Measurements from ENCODE around the gene MTHFD2L. TPM values are rescaled to one million over a fixed set of nuclear protein-coding genes. Genes with fewer than 3 reads are reported as not detected.

The MTHFD2L gene
- total and polyA plus RNA-seq, 9 of the 15 experiments (the other 6 are each of a cell fraction or from before 2014, with no cell fraction given), result 10.0 to 39.0 (median 26.0) TPM

DNA sequence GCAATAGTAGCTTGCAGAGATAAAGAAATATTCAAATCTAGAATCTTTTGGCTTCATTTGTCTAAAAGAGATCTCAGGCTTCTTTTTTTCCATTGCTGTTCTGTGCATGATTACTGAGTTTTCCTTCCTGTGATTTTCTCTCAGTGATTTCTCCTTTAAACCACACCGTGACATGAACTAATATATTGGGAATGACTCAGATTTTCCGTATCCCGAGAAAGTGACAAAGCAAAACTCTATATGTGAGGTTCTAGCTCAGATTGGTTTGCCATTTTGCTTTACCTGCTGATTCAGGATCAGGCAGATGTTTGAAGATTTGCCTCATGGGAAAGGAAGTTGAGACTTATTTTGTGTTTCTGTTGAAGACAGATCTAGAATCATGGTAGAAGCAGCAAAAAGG is 59.4 kb downstream of the MTHFD2L start (continued):
- TF ChIP-seq, protein P1, sequence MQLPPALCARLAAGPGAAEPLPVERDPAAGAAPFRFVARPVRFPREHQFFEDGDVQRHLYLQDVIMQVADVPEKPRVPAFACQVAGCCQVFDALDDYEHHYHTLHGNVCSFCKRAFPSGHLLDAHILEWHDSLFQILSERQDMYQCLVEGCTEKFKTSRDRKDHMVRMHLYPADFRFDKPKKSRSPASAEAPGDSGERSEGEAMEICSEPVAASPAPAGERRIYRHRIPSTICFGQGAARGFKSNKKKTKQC (CRISPR knock-in tag; IDR thresholded peaks at IDR 0.05), result no peak
- TF ChIP-seq NCOA4 (IDR thresholded peaks at IDR 0.05; ENCODE audit: partially characterized antibody) (no peak), ZNF431 (CRISPR knock-in tag; IDR thresholded peaks at IDR 0.05) (no peak), GATA2 (CRISPR knock-in tag; IDR thresholded peaks at IDR 0.05) (no peak), MTA2 (IDR thresholded peaks at IDR 0.05; ENCODE audit: low read depth) (0 out of 2 replicates have a peak, but pooled peaks have one; percentile 8), RCOR1 (IDR thresholded peaks at IDR 0.05; ENCODE audit: borderline replicate concordance in 1 of 2, low read depth in 2 of 2, low read length in 2 of 2) (peak in 1 of 2 experiments; percentile 78; a peak in 1 of 4 replicates), BACH1 (tag; IDR thresholded peaks at IDR 0.05) (peak; percentile 91; the same call in 1 of the 2 replicates), ZNF165 (CRISPR knock-in tag; IDR thresholded peaks at IDR 0.05; ENCODE audit: borderline replicate concordance) (no peak)
- TF ChIP-seq, protein P2, sequence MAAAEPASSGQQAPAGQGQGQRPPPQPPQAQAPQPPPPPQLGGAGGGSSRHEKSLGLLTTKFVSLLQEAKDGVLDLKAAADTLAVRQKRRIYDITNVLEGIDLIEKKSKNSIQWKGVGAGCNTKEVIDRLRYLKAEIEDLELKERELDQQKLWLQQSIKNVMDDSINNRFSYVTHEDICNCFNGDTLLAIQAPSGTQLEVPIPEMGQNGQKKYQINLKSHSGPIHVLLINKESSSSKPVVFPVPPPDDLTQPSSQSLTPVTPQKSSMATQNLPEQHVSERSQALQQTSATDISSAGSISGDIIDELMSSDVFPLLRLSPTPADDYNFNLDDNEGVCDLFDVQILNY (CRISPR knock-in tag; IDR thresholded peaks at IDR 0.05), result no peak
- TF ChIP-seq, protein P3, sequence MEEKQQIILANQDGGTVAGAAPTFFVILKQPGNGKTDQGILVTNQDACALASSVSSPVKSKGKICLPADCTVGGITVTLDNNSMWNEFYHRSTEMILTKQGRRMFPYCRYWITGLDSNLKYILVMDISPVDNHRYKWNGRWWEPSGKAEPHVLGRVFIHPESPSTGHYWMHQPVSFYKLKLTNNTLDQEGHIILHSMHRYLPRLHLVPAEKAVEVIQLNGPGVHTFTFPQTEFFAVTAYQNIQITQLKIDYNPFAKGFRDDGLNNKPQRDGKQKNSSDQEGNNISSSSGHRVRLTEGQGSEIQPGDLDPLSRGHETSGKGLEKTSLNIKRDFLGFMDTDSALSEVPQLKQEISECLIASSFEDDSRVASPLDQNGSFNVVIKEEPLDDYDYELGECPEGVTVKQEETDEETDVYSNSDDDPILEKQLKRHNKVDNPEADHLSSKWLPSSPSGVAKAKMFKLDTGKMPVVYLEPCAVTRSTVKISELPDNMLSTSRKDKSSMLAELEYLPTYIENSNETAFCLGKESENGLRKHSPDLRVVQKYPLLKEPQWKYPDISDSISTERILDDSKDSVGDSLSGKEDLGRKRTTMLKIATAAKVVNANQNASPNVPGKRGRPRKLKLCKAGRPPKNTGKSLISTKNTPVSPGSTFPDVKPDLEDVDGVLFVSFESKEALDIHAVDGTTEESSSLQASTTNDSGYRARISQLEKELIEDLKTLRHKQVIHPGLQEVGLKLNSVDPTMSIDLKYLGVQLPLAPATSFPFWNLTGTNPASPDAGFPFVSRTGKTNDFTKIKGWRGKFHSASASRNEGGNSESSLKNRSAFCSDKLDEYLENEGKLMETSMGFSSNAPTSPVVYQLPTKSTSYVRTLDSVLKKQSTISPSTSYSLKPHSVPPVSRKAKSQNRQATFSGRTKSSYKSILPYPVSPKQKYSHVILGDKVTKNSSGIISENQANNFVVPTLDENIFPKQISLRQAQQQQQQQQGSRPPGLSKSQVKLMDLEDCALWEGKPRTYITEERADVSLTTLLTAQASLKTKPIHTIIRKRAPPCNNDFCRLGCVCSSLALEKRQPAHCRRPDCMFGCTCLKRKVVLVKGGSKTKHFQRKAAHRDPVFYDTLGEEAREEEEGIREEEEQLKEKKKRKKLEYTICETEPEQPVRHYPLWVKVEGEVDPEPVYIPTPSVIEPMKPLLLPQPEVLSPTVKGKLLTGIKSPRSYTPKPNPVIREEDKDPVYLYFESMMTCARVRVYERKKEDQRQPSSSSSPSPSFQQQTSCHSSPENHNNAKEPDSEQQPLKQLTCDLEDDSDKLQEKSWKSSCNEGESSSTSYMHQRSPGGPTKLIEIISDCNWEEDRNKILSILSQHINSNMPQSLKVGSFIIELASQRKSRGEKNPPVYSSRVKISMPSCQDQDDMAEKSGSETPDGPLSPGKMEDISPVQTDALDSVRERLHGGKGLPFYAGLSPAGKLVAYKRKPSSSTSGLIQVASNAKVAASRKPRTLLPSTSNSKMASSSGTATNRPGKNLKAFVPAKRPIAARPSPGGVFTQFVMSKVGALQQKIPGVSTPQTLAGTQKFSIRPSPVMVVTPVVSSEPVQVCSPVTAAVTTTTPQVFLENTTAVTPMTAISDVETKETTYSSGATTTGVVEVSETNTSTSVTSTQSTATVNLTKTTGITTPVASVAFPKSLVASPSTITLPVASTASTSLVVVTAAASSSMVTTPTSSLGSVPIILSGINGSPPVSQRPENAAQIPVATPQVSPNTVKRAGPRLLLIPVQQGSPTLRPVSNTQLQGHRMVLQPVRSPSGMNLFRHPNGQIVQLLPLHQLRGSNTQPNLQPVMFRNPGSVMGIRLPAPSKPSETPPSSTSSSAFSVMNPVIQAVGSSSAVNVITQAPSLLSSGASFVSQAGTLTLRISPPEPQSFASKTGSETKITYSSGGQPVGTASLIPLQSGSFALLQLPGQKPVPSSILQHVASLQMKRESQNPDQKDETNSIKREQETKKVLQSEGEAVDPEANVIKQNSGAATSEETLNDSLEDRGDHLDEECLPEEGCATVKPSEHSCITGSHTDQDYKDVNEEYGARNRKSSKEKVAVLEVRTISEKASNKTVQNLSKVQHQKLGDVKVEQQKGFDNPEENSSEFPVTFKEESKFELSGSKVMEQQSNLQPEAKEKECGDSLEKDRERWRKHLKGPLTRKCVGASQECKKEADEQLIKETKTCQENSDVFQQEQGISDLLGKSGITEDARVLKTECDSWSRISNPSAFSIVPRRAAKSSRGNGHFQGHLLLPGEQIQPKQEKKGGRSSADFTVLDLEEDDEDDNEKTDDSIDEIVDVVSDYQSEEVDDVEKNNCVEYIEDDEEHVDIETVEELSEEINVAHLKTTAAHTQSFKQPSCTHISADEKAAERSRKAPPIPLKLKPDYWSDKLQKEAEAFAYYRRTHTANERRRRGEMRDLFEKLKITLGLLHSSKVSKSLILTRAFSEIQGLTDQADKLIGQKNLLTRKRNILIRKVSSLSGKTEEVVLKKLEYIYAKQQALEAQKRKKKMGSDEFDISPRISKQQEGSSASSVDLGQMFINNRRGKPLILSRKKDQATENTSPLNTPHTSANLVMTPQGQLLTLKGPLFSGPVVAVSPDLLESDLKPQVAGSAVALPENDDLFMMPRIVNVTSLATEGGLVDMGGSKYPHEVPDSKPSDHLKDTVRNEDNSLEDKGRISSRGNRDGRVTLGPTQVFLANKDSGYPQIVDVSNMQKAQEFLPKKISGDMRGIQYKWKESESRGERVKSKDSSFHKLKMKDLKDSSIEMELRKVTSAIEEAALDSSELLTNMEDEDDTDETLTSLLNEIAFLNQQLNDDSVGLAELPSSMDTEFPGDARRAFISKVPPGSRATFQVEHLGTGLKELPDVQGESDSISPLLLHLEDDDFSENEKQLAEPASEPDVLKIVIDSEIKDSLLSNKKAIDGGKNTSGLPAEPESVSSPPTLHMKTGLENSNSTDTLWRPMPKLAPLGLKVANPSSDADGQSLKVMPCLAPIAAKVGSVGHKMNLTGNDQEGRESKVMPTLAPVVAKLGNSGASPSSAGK (IDR thresholded peaks at IDR 0.05), result peak; percentile 16; the same call in 1 of the 2 replicates
- TF ChIP-seq, protein P4, sequence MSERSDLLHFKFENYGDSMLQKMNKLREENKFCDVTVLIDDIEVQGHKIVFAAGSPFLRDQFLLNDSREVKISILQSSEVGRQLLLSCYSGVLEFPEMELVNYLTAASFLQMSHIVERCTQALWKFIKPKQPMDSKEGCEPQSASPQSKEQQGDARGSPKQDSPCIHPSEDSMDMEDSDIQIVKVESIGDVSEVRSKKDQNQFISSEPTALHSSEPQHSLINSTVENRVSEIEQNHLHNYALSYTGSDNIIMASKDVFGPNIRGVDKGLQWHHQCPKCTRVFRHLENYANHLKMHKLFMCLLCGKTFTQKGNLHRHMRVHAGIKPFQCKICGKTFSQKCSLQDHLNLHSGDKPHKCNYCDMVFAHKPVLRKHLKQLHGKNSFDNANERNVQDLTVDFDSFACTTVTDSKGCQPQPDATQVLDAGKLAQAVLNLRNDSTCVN (CRISPR knock-in tag; IDR thresholded peaks at IDR 0.05), result no peak
- TF ChIP-seq, protein P5, sequence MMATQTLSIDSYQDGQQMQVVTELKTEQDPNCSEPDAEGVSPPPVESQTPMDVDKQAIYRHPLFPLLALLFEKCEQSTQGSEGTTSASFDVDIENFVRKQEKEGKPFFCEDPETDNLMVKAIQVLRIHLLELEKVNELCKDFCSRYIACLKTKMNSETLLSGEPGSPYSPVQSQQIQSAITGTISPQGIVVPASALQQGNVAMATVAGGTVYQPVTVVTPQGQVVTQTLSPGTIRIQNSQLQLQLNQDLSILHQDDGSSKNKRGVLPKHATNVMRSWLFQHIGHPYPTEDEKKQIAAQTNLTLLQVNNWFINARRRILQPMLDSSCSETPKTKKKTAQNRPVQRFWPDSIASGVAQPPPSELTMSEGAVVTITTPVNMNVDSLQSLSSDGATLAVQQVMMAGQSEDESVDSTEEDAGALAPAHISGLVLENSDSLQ (IDR thresholded peaks at IDR 0.05), result no peak

Data from K562 (cell line).